ENCODE data around the gene TEX12.

- no peak for TF ChIP-seq CTCF (IDR thresholded peaks at IDR 0.05)
- no peak for TF ChIP-seq POLR2AphosphoS5 (IDR thresholded peaks at IDR 0.05)
These were observed 38.6 kb upstream of the TEX12 start for GRCh38 chr11:112128483-112129121.
